HTR-8/SVneo (cell line): ENCODE results near the gene NEDD4.
"Not testable (repeated sequence)": the region's sequence is repeated elsewhere in the genome, so short reads cannot be mapped to it uniquely, and the experiment has no call there.

ENCODE experiments used
- DNase-seq: peaks from one replicate; pipeline ENCODE4 v3.0.0; 2011; ENCODE audit warnings: low spot score, mixed read lengths; ENCODE audit not compliant: insufficient read length
- FAIRE-seq: peaks from 2 replicates; lab custom pipeline; 2011; peaks lifted over from hg19 to GRCh38; lab: Jason Lieb, UNC

The NEDD4 gene

DNA sequence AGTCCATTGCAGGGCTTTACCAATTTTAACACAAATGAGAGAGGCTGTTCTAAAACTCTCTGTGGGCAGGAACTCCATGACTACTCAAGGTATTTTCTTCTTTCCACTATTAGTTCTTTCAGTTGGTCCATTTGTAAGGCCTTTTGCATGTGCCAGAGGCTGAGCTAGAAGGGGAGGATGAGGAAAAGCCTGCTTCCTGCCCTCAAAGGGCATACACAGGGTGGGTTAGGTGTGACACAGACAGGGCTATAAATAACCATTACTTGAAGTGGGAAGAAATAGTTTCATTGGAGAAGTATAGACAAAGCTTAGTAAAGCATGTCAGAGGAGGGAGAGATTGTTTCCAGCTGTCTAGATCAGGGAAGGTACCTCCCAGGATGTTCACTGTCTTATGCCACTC, 198.4 kb downstream of the NEDD4 start:
- DNase-seq (no peak), FAIRE-seq (no peak)

DNA sequence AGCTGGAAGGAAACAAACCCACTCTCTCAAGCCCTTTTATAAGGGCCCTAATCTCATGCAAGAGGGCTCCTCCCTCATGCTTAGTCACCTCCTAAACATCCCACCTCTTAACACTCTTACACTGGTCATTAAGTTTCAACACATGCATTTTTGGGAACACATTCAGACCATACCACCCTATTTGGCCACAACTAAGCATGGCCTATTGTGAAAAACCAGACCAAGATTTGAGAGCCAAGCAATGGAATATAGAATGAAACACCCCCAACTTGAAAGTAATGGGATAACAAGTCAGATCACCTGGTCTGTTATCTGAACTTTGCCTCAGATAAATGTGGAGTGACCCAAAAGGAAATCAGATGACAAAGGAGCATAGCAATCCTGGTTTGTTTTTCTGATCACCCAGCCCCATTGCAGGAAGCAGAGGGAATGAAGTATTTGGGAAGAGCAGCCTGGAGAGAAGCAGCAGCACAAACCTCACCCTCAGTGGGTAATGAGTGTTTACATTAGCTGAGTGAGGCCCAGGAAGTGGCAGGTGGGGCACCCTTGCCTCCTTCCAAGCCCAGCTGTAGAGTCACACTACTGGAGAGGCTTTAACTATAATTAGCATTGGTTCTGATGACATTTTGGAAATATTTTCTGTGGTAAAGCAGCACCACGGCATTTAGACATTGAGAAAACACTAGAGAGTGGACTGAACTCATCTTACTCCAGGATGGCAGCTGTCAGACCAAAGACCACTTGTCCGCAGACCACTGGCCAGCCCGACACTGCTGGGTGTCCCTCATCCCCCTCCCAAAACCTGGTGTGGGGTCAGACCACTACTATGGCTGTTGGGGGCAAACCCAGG, 201.6 kb downstream of the NEDD4 start:
- no peak for DNase-seq
- peak; percentile 46 for FAIRE-seq

- no peak for FAIRE-seq
- DNase-seq = no peak
Observed at GRCh38 chr15:55789066-55789660, 204.2 kb downstream of the NEDD4 start.

- FAIRE-seq = no peak
Observed at GRCh38 chr15:55786341-55786740, 207.1 kb downstream of the NEDD4 start.

GRCh38 chr15:55785593-55785992, 207.8 kb downstream of the NEDD4 start:
- DNase-seq, FAIRE-seq: not testable (repeated sequence)

More at GRCh38 chr15:55786341-55786740, 207.1 kb downstream of the NEDD4 start:
- DNase-seq = no peak

DNA sequence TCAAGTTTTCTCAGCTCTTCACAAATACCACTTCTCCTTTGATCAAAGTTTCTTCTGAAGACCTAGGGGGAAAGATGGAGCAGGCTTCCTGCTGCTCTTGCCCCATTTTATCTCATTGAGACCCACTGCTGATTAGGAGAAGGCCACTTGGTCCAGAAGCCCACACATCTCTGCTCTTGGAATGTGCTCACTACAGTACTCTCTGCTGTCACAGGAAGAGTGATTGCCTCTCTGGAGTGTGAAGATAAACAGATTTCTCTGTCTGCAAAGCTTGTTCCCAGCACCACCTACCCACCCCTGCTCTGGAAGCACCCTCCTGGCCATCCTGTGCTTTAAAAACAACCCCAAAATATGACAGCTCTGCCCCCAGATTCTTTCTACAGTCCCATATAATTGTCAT, 209.1 kb downstream of the NEDD4 start:
- FAIRE-seq (no peak), DNase-seq (no peak)

- no peak for DNase-seq
Observed at GRCh38 chr15:55782901-55783300, 210.5 kb downstream of the NEDD4 start.

GRCh38 chr15:55780292-55780691, 213.1 kb downstream of the NEDD4 start:
- FAIRE-seq = no peak
- DNase-seq = no peak

More at GRCh38 chr15:55782901-55783300, 210.5 kb downstream of the NEDD4 start:
- no peak for FAIRE-seq

DNA sequence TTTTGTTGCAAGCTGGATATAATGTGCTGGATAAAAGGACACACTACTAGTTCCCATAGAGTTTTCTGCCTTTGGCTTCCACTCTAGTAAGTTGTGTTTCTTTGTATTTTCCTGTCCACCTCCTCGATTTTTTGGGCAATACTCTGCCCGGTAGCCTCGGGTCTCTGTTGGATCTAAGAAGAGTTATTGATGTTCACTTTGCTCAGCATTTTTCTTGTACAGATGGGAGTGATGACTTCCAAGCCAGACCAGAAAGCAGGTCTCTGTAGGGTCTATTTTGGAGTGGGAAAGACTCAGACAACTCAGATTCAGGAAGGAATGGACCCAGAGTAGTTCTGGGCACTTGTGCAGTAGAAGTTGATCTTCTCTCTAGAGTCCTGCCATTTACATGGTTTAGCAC, 214.5 kb downstream of the NEDD4 start:
- FAIRE-seq = no peak
- no peak for DNase-seq
